ENCODE data around the gene ELF3. TPM values are rescaled to one million over a fixed set of nuclear protein-coding genes. Genes with fewer than 3 reads are reported as not detected.

The ELF3 gene
- total and polyA plus RNA-seq, 2 of the 8 experiments (the other 6 are each of a cell fraction or from before 2014, with no cell fraction given): 17.3 to 25.0 TPM

GRCh38 chr1:202038688-202039346 lies 28.4 kb downstream of the ELF3 start:
- no peaks in the 10 kb centered on the region; the same call in 1 of the 2 replicates for H3K23me2 ChIP-seq (ENCODE audit: low read depth, low read length)
- peaks cover 0 to 9% (median under 1%) of the 10 kb centered on the region in 4 experiments; a peak in 3 of 7 replicates for H3K4me1 ChIP-seq (replicated peaks in 1 of 4; ENCODE audit: control insufficient read depth in 3 of 4, insufficient read depth in 4 of 4, low read length in 3 of 4)
- CTCF ChIA-PET (ENCODE audit: partially characterized antibody): interaction anchor here (0.7 to 1.6 kb wide), 7 partner anchors 10 to 60 kb away, joined by 3 to 7 read pairs (median 3); partner anchors contain the start of gene ELF3
- no peaks in the 10 kb centered on the region for H3K36me3 ChIP-seq (ENCODE audit: control insufficient read depth in 2 of 4, insufficient read depth in 4 of 4, low read length in 3 of 4)
- H4K5ac ChIP-seq (ENCODE audit: insufficient read length, low read depth, low read length): no peak overlapping the region
- H3K79me2 ChIP-seq (ENCODE audit: control insufficient read depth in 1 of 2, insufficient read depth in 2 of 2, low read length in 2 of 2): no peaks in the 10 kb centered on the region
- FAIRE-seq: no peak
- H3K56ac ChIP-seq (replicated peaks; ENCODE audit: insufficient read length, low read depth, low read length): no peak overlapping the region
- H2BK15ac ChIP-seq (ENCODE audit: low read length): no peak overlapping the region
- 93% methylated on average over 2 of the region's 2 CpGs; no CpG with 5 or more reads in 1 of the 2 experiments for WGBS, 2 experiments (ENCODE audit: extremely low coverage in 1 of 2, insufficient coverage in 1 of 2, insufficient read length in 1 of 2, insufficient replicate concordance in 2 of 2, low coverage in 1 of 2, low lambda C conversion rate in 2 of 2, missing lambda C conversion rate in 1 of 2)
- no peak overlapping the region for H3K14ac ChIP-seq (ENCODE audit: insufficient read length)
- no peak overlapping the region for H2BK20ac ChIP-seq (ENCODE audit: low read length)
- no peak overlapping the region for H2AFZ ChIP-seq (ENCODE audit: low read length)
- POLR2A ChIA-PET (ENCODE audit: partially characterized antibody): interaction anchor here (1.0 to 1.4 kb wide), 2 partner anchors 23 to 29 kb away, joined by 3 to 5 read pairs; partner anchors contain the start of gene ELF3
- no peak overlapping the region for H3K27ac ChIP-seq (ENCODE audit: low read depth, low read length)
- H2BK12ac ChIP-seq (ENCODE audit: low read depth, low read length): no peak overlapping the region
- no peak overlapping the region for H3K4me3 ChIP-seq (ENCODE audit: extremely low read depth in 1 of 4, insufficient read depth in 2 of 4, low read depth in 3 of 4, low read length in 4 of 4)
- no peak overlapping the region for H2BK5ac ChIP-seq (ENCODE audit: low read depth, low read length)
- no peak overlapping the region for H4K8ac ChIP-seq (ENCODE audit: extremely low read depth, insufficient read depth, low read length)
- DNase-seq (ENCODE audit: low read depth in 1 of 2, low spot score in 2 of 2): no peak
- H3K9ac ChIP-seq (replicated peaks in 1 of 4; ENCODE audit: extremely low read depth in 1 of 4, low read depth in 3 of 4, low read length in 3 of 4): no peak overlapping the region
- H4K91ac ChIP-seq (replicated peaks; ENCODE audit: insufficient read length, low read length): no peak overlapping the region
- no peaks in the 10 kb centered on the region for H4K20me1 ChIP-seq (replicated peaks in 1 of 2; ENCODE audit: control insufficient read depth in 1 of 2, insufficient read depth in 2 of 2, low read length in 2 of 2)
- H2AK5ac ChIP-seq (ENCODE audit: low read depth, low read length): no peak overlapping the region
- no peak overlapping the region for H3K4me2 ChIP-seq (ENCODE audit: insufficient read depth in 1 of 2, low read depth in 2 of 2, low read length in 2 of 2)
- H3K9me3 ChIP-seq (ENCODE audit: insufficient read depth in 2 of 2, low read depth in 1 of 2, low read length in 1 of 2): no peaks in the 10 kb centered on the region
- H3K18ac ChIP-seq (ENCODE audit: extremely low read depth, low read length): no peak overlapping the region
- no peaks in the 10 kb centered on the region for H3K27me3 ChIP-seq (replicated peaks in 1 of 4; ENCODE audit: control insufficient read depth in 3 of 4, extremely low read depth in 1 of 4, insufficient read depth in 3 of 4, low read length in 3 of 4)
- no peaks in the 10 kb centered on the region for H3K79me1 ChIP-seq (ENCODE audit: low read depth, low read length)
- H2BK120ac ChIP-seq (replicated peaks; ENCODE audit: low read depth, low read length): no peak overlapping the region
- H3K23ac ChIP-seq (ENCODE audit: insufficient read length): no peak overlapping the region
- no peak overlapping the region for H3K4ac ChIP-seq (replicated peaks; ENCODE audit: insufficient read length, low read depth, low read length)
- no peak for TF ChIP-seq USF2 (IDR thresholded peaks at IDR 0.05; ENCODE audit: low read length)
- TF ChIP-seq SP2 (IDR thresholded peaks at IDR 0.05; ENCODE audit: low read length): no peak
- TF ChIP-seq YY1 (IDR thresholded peaks at IDR 0.05; ENCODE audit: low read depth, low read length): no peak
- no peak for TF ChIP-seq CTBP2 (IDR thresholded peaks at IDR 0.05; ENCODE audit: borderline replicate concordance, insufficient read depth, insufficient read length, low read length)
- no peak for TF ChIP-seq POLR2AphosphoS5 (IDR thresholded peaks at IDR 0.05; ENCODE audit: low read depth, low read length)
- no peak for TF ChIP-seq TEAD4 (IDR thresholded peaks at IDR 0.05; ENCODE audit: low read depth, low read length)
- no peak for TF ChIP-seq EP300 (IDR thresholded peaks at IDR 0.05; ENCODE audit: borderline replicate concordance in 1 of 2, low read depth in 2 of 2, low read length in 2 of 2)
- TF ChIP-seq TAF1 (IDR thresholded peaks at IDR 0.05; ENCODE audit: low read depth, low read length): no peak
- no peak for TF ChIP-seq PHF8 (conservative IDR thresholded peaks at IDR 0.05; ENCODE audit: low read depth, low read length)
- TF ChIP-seq ASH2L (IDR thresholded peaks at IDR 0.05; ENCODE audit: low read length): no peak
- TF ChIP-seq TAF7 (optimal IDR thresholded peaks at IDR 0.05; ENCODE audit: borderline replicate concordance, low read depth, low read length): no peak
- no peak for TF ChIP-seq EGR1 (IDR thresholded peaks at IDR 0.05; ENCODE audit: borderline replicate concordance, low read depth, low read length)
